Right lobe of liver (tissue), 6 donors: Measurements from ENCODE around the gene CPT1C. TPM values are rescaled to one million over a fixed set of nuclear protein-coding genes. Genes with fewer than 3 reads are reported as not detected.
A peak's percentile ranks its signal among the peaks of the same experiment; 100 is the strongest.

ENCODE experiments used
- ATAC-seq, 4 donors: fragments of 200-7000 bp; cut with Tn5 transposase; one replicate each; pipeline ENCODE4 v1.9.1; 2020; ENCODE audit warnings: mild to moderate bottlenecking in 4 of 4, moderate library complexity in 4 of 4
- DNase-seq, 3 donors: peaks; one replicate each; pipeline ENCODE4 v3.0.0-alpha.2; 2020
- H3K27ac ChIP-seq, 3 donors: fragments of 200-600 bp; one replicate each; pipeline ENCODE4 v1.8.0; 2022
- H3K27me3 ChIP-seq, 2 donors: fragments of 200-600 bp; one replicate each; pipeline ENCODE4 v1.8.0; 2022
- H3K36me3 ChIP-seq, 4 donors: fragments of 200-600 bp; sonication (generic) in 1 of 4; one replicate each; pipeline versions ENCODE4 v1.5.1 to v1.8.0; 2017 to 2022; ENCODE audit warnings: control low read depth in 1 of 4
- H3K4me1 ChIP-seq, 4 donors: fragments of 200-600 bp; sonication (generic) in 1 of 4; one replicate each; pipeline versions ENCODE4 v1.5.1 to v1.8.0; 2017 to 2022; ENCODE audit warnings: control low read depth in 1 of 4
- H3K4me3 ChIP-seq, 3 donors: fragments of 200-600 bp; one replicate each; pipeline ENCODE4 v1.8.0; 2022
- H3K9me3 ChIP-seq, 4 donors: fragments of 200-600 bp; sonication (generic) in 1 of 4; one replicate each; pipeline versions ENCODE4 v1.5.1 to v1.8.0; 2017 to 2022; ENCODE audit warnings: control low read depth in 1 of 4
- POLR2A ChIP-seq: fragments of 450-650 bp; IDR thresholded peaks from one replicate; pipeline ENCODE4 v1.6.1; 2017; ENCODE audit warnings: antibody characterized with exemption, mild to moderate bottlenecking
- WGBS: methylation state at CpG from one replicate; pipeline ENCODE4 v1.1.6; 2018; ENCODE audit warnings: low coverage, low lambda C conversion rate; ENCODE audit not compliant: insufficient coverage; ENCODE audit errors: missing lambda C conversion rate; 5-methylcytosine and 5-hydroxymethylcytosine counted together
- intact Hi-C, 2 donors: fragments of 100-400 bp; cut with DNase I; formaldehyde crosslinking; loops; one replicate each; pipeline versions ENCODE4 v1.11.2 to v1.14.1; 2022
- total RNA-seq, 6 experiments: library from RNA; depleted of rRNA in 2 of 6; stranded (reverse); fragments of >200 nt in 2 of 6; fragmentation: NEBNext Ultra II Directional in 3 of 6; extraction: Animal tissue kit (Norgen Biotek cat#: 25700) in 3 of 6; gene quantifications; one replicate each; pipeline versions ENCODE4 v1.1.0 to v1.2.4, GENCODE V29; 2016 to 2023
- TF ChIP-seq, protein P1 (sequence below), 4 donors: fragments of 200-600 bp in 3 of 4; fragments of 450-650 bp in 1 of 4; IDR thresholded peaks; one replicate each; pipeline versions ENCODE4 v1.5.1 to v1.8.0; 2016 to 2022; ENCODE audit warnings: antibody characterized with exemption in 4 of 4, mild to moderate bottlenecking in 2 of 4
- donor health status: DM: no; HTN: yes; CAD: no.
- donor health status: DM: no; HTN: no; CAD: no.
- donor health status: DM: no; HTN: no; CAD: no.
- donor health status: DM: no; HTN: yes; CAD: no.
- donor health status: DM: no; HTN: yes; CAD: no.

The CPT1C gene
- total RNA-seq, 6 experiments from 2014 or later: 0.43 to 6.7 (median 0.97) TPM

DNA sequence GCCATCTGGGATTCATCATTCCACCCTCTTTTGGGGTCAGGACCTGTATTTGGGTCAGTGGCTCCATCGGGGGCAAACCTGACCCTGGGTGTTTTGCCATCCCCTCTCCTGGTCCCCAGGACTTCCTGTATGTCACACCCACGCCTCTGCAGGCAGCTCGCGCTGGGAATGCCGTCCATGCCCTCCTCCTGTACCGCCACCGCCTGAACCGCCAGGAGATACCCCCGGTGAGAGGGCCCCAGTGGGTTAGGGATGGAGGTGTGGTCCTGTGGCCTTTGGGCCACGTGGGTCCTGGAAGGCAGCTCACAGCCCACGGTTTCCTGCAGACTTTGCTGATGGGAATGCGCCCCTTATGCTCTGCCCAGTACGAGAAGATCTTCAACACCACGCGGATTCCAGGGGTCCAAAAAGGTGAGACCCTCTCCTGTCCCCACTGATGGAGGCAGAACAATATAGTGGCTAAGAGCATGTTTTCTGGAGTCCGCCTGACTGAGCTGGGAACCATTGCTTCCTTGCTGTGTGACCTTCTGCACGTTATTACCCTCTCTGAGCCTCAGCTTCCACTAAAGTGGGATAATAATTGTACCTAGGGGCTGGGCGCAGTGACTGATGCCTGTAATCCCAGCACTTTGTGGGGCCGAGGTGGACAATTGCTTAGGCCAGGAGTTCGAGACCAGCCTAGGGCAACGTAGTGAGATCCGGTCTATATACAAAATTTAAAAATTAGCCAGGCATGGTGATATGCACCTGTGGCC is 14.1 kb downstream of the CPT1C start:
- H3K4me3 ChIP-seq: no peak overlapping the region
- H3K36me3 ChIP-seq: no peaks in the 10 kb centered on the region
- no peaks in the 10 kb centered on the region for H3K27me3 ChIP-seq
- DNase-seq (no peak), ATAC-seq (no peak)
- H3K27ac ChIP-seq: no peak overlapping the region
- WGBS: 85% methylated on average over 9 of the region's 22 CpGs
- intact Hi-C loops: no loop called here
- H3K9me3 ChIP-seq: no peaks in the 10 kb centered on the region
- TF ChIP-seq, protein P1, sequence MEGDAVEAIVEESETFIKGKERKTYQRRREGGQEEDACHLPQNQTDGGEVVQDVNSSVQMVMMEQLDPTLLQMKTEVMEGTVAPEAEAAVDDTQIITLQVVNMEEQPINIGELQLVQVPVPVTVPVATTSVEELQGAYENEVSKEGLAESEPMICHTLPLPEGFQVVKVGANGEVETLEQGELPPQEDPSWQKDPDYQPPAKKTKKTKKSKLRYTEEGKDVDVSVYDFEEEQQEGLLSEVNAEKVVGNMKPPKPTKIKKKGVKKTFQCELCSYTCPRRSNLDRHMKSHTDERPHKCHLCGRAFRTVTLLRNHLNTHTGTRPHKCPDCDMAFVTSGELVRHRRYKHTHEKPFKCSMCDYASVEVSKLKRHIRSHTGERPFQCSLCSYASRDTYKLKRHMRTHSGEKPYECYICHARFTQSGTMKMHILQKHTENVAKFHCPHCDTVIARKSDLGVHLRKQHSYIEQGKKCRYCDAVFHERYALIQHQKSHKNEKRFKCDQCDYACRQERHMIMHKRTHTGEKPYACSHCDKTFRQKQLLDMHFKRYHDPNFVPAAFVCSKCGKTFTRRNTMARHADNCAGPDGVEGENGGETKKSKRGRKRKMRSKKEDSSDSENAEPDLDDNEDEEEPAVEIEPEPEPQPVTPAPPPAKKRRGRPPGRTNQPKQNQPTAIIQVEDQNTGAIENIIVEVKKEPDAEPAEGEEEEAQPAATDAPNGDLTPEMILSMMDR (IDR thresholded peaks at IDR 0.05): no peak
- no peak for TF ChIP-seq POLR2A
- no peaks in the 10 kb centered on the region for H3K4me1 ChIP-seq

DNA sequence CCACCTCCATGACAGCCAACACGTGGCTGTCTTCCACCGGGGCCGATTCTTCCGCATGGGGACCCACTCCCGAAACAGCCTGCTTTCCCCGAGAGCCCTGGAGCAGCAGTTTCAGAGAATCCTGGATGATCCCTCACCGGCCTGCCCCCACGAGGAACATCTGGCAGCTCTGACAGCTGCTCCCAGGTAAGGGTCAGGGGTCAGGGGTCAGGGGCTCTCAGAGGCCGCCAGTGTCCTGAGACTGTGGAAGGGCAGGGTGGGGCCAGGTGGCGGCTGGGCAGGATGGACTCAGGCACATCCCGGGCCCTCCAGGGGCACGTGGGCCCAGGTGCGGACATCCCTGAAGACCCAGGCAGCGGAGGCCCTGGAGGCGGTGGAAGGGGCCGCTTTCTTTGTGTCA is 15.0 kb downstream of the CPT1C start:
- 94% methylated on average over 6 of the region's 16 CpGs for WGBS
- Histone ChIP-seq H3K36me3 (no peaks in the 10 kb centered on the region), H3K27ac (no peak overlapping the region), H3K9me3 (no peaks in the 10 kb centered on the region), H3K4me3 (no peak overlapping the region), H3K27me3 (no peaks in the 10 kb centered on the region), H3K4me1 (no peaks in the 10 kb centered on the region)
- ATAC-seq: peak in 1 of 4 donors; percentile 12
- no peak for DNase-seq
- TF ChIP-seq, protein P1 (IDR thresholded peaks at IDR 0.05): no peak
- no peak for TF ChIP-seq POLR2A
- intact Hi-C loops: no loop called here

DNA sequence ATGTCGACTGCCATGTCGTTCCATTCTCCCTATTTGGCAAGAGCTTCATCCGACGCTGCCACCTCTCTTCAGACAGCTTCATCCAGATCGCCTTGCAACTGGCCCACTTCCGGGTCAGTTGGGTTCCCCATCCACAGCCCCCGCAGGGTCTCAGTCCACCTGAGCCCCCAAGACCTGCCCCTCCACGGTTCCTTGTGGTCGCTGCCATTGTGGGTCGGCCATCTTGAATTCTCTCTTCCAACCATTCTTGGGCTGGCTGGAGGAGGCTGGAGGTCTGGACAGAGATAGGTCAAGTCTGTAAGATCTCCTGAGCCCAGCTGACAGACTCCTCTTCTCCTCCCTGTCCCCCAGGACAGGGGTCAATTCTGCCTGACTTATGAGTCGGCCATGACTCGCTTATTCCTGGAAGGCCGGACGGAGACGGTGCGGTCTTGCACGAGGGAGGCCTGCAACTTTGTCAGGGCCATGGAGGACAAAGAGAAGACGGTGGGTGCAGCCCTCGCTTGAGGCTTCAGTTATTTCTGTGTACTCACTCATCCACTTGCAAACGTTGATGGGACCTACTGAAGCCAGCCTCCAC is 19.5 kb downstream of the CPT1C start:
- intact Hi-C loops: no loop called here
- H3K27ac ChIP-seq: no peak overlapping the region
- ATAC-seq (no peak), DNase-seq (no peak)
- no peaks in the 10 kb centered on the region for H3K4me1 ChIP-seq
- H3K27me3 ChIP-seq: no peaks in the 10 kb centered on the region
- no peaks in the 10 kb centered on the region for H3K9me3 ChIP-seq
- no peak overlapping the region for H3K4me3 ChIP-seq
- H3K36me3 ChIP-seq: no peaks in the 10 kb centered on the region
- no peak for TF ChIP-seq POLR2A
- TF ChIP-seq, protein P1 (IDR thresholded peaks at IDR 0.05): no peak
- whole genome bisulfite sequencing: 84% methylated on average over 10 of the region's 20 CpGs

DNA sequence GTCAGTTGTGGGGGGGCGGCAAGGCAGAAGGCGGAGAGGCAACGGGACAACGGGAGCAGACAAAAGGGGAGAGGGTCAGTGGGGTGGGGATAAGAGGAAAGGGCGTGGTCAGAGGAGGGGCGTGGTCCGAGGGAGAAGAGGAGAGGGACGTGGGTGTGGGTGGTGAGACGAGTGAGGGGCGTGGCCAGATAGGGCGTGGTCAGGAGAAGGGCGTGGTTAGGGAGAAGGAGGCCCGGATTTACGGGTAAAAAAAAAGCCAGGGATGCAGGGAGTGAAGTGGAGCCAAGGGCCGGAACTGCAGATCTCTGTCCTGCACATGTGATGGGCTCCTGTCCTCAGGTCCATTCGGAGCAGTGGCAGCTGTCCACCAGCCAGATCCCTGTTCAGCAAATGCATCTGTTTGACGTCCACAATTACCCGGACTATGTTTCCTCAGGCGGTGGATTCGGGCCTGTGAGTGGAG is 21.5 kb downstream of the CPT1C start:
- H3K9me3 ChIP-seq: no peaks in the 10 kb centered on the region
- no peaks in the 10 kb centered on the region for H3K27me3 ChIP-seq
- intact Hi-C loops: no loop called here
- no peak overlapping the region for H3K4me3 ChIP-seq
- H3K4me1 ChIP-seq: peaks cover 0 to under 1% (median 0%) of the 10 kb centered on the region in 4 donors
- no peaks in the 10 kb centered on the region for H3K36me3 ChIP-seq
- H3K27ac ChIP-seq: no peak overlapping the region
- ATAC-seq: no peak
- no peak for TF ChIP-seq POLR2A
- TF ChIP-seq, protein P1 (IDR thresholded peaks at IDR 0.05): no peak
- WGBS: 50% methylated on average over 13 of the region's 20 CpGs
- DNase-seq: no peak
